Measurements from ENCODE around the gene ATP10A.

DNA sequence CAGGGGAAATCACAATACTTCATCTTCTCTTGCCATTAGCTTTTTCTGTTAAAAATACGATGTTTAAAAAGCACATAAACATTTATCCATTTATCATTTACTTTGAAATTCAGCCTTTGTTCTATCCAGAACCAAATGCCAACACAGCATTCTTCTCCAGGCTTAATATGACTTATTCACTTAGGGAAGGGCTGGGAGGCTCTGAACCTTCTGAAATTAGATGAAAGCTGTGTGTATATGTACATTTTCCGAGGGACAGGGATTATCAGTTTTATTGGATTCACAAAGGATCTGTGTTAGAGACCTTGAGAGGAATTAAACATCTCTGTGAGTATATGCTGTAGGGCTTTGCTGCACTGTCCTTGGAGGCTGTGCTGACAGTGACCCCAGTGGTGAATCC lies 213.7 kb downstream of the ATP10A start:
- TF ChIP-seq POLR2A (IDR thresholded peaks at IDR 0.05), result no peak
- TF ChIP-seq, protein P1, sequence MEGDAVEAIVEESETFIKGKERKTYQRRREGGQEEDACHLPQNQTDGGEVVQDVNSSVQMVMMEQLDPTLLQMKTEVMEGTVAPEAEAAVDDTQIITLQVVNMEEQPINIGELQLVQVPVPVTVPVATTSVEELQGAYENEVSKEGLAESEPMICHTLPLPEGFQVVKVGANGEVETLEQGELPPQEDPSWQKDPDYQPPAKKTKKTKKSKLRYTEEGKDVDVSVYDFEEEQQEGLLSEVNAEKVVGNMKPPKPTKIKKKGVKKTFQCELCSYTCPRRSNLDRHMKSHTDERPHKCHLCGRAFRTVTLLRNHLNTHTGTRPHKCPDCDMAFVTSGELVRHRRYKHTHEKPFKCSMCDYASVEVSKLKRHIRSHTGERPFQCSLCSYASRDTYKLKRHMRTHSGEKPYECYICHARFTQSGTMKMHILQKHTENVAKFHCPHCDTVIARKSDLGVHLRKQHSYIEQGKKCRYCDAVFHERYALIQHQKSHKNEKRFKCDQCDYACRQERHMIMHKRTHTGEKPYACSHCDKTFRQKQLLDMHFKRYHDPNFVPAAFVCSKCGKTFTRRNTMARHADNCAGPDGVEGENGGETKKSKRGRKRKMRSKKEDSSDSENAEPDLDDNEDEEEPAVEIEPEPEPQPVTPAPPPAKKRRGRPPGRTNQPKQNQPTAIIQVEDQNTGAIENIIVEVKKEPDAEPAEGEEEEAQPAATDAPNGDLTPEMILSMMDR (IDR thresholded peaks at IDR 0.05), result no peak
- no peak for TF ChIP-seq EP300 (IDR thresholded peaks at IDR 0.05)

Data from ovary (tissue), 3 donors.